ENCODE data around the gene DDR2. TPM values are rescaled to one million over a fixed set of nuclear protein-coding genes. Genes with fewer than 3 reads are reported as not detected.

The DDR2 gene
- total RNA-seq, 1 experiment from 2014 or later = 1.9 TPM

- POLR2A ChIA-PET = no interaction called here
- no peak for TF ChIP-seq POLR2AphosphoS5 (IDR thresholded peaks at IDR 0.05; ENCODE audit: low read depth, low read length)
- TF ChIP-seq TCF7L2 (IDR thresholded peaks at IDR 0.05; ENCODE audit: low read depth, low read length) = no peak
- no peak for TF ChIP-seq CTCF (IDR thresholded peaks at IDR 0.05)
- TF ChIP-seq SIN3A (IDR thresholded peaks at IDR 0.05; ENCODE audit: borderline replicate concordance, insufficient read depth, low read depth, low read length) = no peak
- TF ChIP-seq REST (IDR thresholded peaks at IDR 0.05; ENCODE audit: insufficient read depth in 1 of 2, low read depth in 2 of 2, low read length in 1 of 2) = no peak
- H3K4me3 ChIP-seq (ENCODE audit: low read depth in 2 of 2, low read length in 2 of 2) = no peak overlapping the region
- H3K36me3 ChIP-seq (ENCODE audit: control insufficient read depth, insufficient read depth, low read length) = no peaks in the 10 kb centered on the region
- H3K4me1 ChIP-seq (ENCODE audit: control insufficient read depth, insufficient read depth, low read length) = no peaks in the 10 kb centered on the region
- no peak overlapping the region for H3K27ac ChIP-seq (ENCODE audit: low read length)
- H3K27me3 ChIP-seq (ENCODE audit: control insufficient read depth, insufficient read depth, low read length) = no peaks in the 10 kb centered on the region
- no TSS peak for BruUV-seq (replicated peaks)
- DNase-seq (ENCODE audit: low read depth, low spot score) (no peak), ATAC-seq (no peak)
- CTCF ChIA-PET = no interaction called here
- in situ Hi-C loops (cut with HindIII; ENCODE audit: low pct_unique_long_range_greater_than_20kb, low sequenced_read_pairs) (no loop called here), intact Hi-C loops (cut with micrococcal nuclease; ENCODE audit: unreplicated experiment) (no loop called here)
- no peaks in the 10 kb centered on the region for H3K9me3 ChIP-seq (ENCODE audit: control insufficient read depth, insufficient read depth, low read depth, low read length)
Measured at GRCh38 chr1:162710345-162710744, 78.1 kb downstream of the DDR2 start.

- POLR2A ChIA-PET = no interaction called here
Measured at GRCh38 chr1:162710780-162711465, 78.7 kb downstream of the DDR2 start.

More at GRCh38 chr1:162710780-162711465, 78.7 kb downstream of the DDR2 start:
- H3K27me3 ChIP-seq (ENCODE audit: control insufficient read depth, insufficient read depth, low read length) = no peaks in the 10 kb centered on the region
- no peaks in the 10 kb centered on the region for H3K9me3 ChIP-seq (ENCODE audit: control insufficient read depth, insufficient read depth, low read depth, low read length)
- no peak overlapping the region for H3K4me3 ChIP-seq (ENCODE audit: low read depth in 2 of 2, low read length in 2 of 2)
- in situ Hi-C loops (cut with HindIII; ENCODE audit: low pct_unique_long_range_greater_than_20kb, low sequenced_read_pairs) = no loop called here
- no peak for DNase-seq (ENCODE audit: low read depth, low spot score)
- TF ChIP-seq CTCF (IDR thresholded peaks at IDR 0.05) (no peak), SIN3A (IDR thresholded peaks at IDR 0.05; ENCODE audit: borderline replicate concordance, insufficient read depth, low read depth, low read length) (no peak), TCF7L2 (IDR thresholded peaks at IDR 0.05; ENCODE audit: low read depth, low read length) (no peak), POLR2AphosphoS5 (IDR thresholded peaks at IDR 0.05; ENCODE audit: low read depth, low read length) (no peak), REST (IDR thresholded peaks at IDR 0.05; ENCODE audit: insufficient read depth in 1 of 2, low read depth in 2 of 2, low read length in 1 of 2) (no peak)
- H3K36me3 ChIP-seq (ENCODE audit: control insufficient read depth, insufficient read depth, low read length) = no peaks in the 10 kb centered on the region
- intact Hi-C loops (cut with micrococcal nuclease; ENCODE audit: unreplicated experiment) = no loop called here
- no peak overlapping the region for H3K27ac ChIP-seq (ENCODE audit: low read length)
- BruUV-seq (replicated peaks) = no TSS peak
- no peaks in the 10 kb centered on the region for H3K4me1 ChIP-seq (ENCODE audit: control insufficient read depth, insufficient read depth, low read length)
- CTCF ChIA-PET = no interaction called here
- no peak for ATAC-seq
